Epithelial cell of prostate (primary cell): Measurements from ENCODE around the gene NPHP4.
A peak's percentile ranks its signal among the peaks of the same experiment; 100 is the strongest.
"Not testable (repeated sequence)": the region's sequence is repeated elsewhere in the genome, so short reads cannot be mapped to it uniquely, and the experiment has no call there.

Experiments
- DNase-seq: peaks from one replicate; pipeline ENCODE4 v3.0.0-alpha.2; 2011; ENCODE audit warnings: low read depth, low spot score
- H3K27ac ChIP-seq: fragments of 450-650 bp; 2 replicates; pipeline ENCODE4 v1.5.1; 2017; ENCODE audit warnings: mild to moderate bottlenecking

NPHP4 gene

GRCh38 chr1:5905436-5905835, 86.8 kb downstream of the NPHP4 start:
- H3K27ac ChIP-seq: no peak overlapping the region
- no peak for DNase-seq

- DNase-seq: no peak
- no peak overlapping the region for H3K27ac ChIP-seq
Observed at GRCh38 chr1:5904551-5904950, 87.7 kb downstream of the NPHP4 start.

- no peak for DNase-seq
- no peak overlapping the region for H3K27ac ChIP-seq
Observed at GRCh38 chr1:5903680-5904079, 88.5 kb downstream of the NPHP4 start.

GRCh38 chr1:5903031-5903430, 89.2 kb downstream of the NPHP4 start:
- DNase-seq: no peak
- H3K27ac ChIP-seq: no peak overlapping the region

GRCh38 chr1:5901841-5902240, 90.4 kb downstream of the NPHP4 start:
- H3K27ac ChIP-seq: peak overlapping the region; percentile 45
- no peak for DNase-seq

- peak overlapping the region; percentile 45 for H3K27ac ChIP-seq
- DNase-seq: no peak
Observed at GRCh38 chr1:5901150-5901549, 91.1 kb downstream of the NPHP4 start.

- no peak for DNase-seq
- no peak overlapping the region for H3K27ac ChIP-seq
Observed at GRCh38 chr1:5898266-5898665, 94.0 kb downstream of the NPHP4 start.

GRCh38 chr1:5896706-5897660, 95.2 kb downstream of the NPHP4 start:
- H3K27ac ChIP-seq: no peak overlapping the region
- no peak for DNase-seq

GRCh38 chr1:5895446-5896406, 96.5 kb downstream of the NPHP4 start:
- no peak for DNase-seq

GRCh38 chr1:5893699-5894278, 98.4 kb downstream of the NPHP4 start:
- DNase-seq, H3K27ac ChIP-seq: not testable (repeated sequence)

More at GRCh38 chr1:5895446-5896406, 96.5 kb downstream of the NPHP4 start:
- H3K27ac ChIP-seq: no peak overlapping the region

- H3K27ac ChIP-seq: no peak overlapping the region
Observed at GRCh38 chr1:5892329-5892728, 99.9 kb downstream of the NPHP4 start.

GRCh38 chr1:5891736-5892135, 100.5 kb downstream of the NPHP4 start:
- H3K27ac ChIP-seq: no peak overlapping the region
- no peak for DNase-seq

More at GRCh38 chr1:5892329-5892728, 99.9 kb downstream of the NPHP4 start:
- no peak for DNase-seq

- no peak overlapping the region for H3K27ac ChIP-seq
- DNase-seq: no peak
Observed at GRCh38 chr1:5891137-5891536, 101.1 kb downstream of the NPHP4 start.

GRCh38 chr1:5890346-5891106, 101.7 kb downstream of the NPHP4 start:
- H3K27ac ChIP-seq: no peak overlapping the region

GRCh38 chr1:5889901-5890300, 102.3 kb downstream of the NPHP4 start:
- H3K27ac ChIP-seq: no peak overlapping the region
- DNase-seq: no peak

More at GRCh38 chr1:5890346-5891106, 101.7 kb downstream of the NPHP4 start:
- no peak for DNase-seq

- no peak for DNase-seq
- H3K27ac ChIP-seq: no peak overlapping the region
Observed at GRCh38 chr1:5889462-5889861, 102.8 kb downstream of the NPHP4 start.

GRCh38 chr1:5888606-5889211, 103.5 kb downstream of the NPHP4 start:
- no peak overlapping the region for H3K27ac ChIP-seq
- no peak for DNase-seq

- no peak overlapping the region for H3K27ac ChIP-seq
- DNase-seq: no peak
Observed at GRCh38 chr1:5887971-5888361, 104.3 kb downstream of the NPHP4 start.

GRCh38 chr1:5887349-5887970, 104.8 kb downstream of the NPHP4 start:
- no peak overlapping the region for H3K27ac ChIP-seq

More at GRCh38 chr1:5887349-5887970, 104.8 kb downstream of the NPHP4 start:
- no peak for DNase-seq
